Ureter (tissue), 1 donor: ENCODE measurements around the gene ARNT2. TPM values are rescaled to one million over a fixed set of nuclear protein-coding genes. Genes with fewer than 3 reads are reported as not detected.

Source experiments
- DNase-seq: peaks from one replicate; pipeline ENCODE4 v3.0.0-alpha.2; 2020; ENCODE audit warnings: low spot score
- total RNA-seq: library from RNA; stranded (reverse); gene quantifications from one replicate; pipeline ENCODE4 v1.2.4, GENCODE V29; 2023
- donor health status: DM: yes; HTN: yes; CAD: no.

Gene ARNT2
- total RNA-seq, 1 donor from 2014 or later: 7.2 TPM

GRCh38 chr15:80514071-80514780, 110.0 kb downstream of the ARNT2 start:
- DNase-seq: no peak

GRCh38 chr15:80517290-80517689, 113.1 kb downstream of the ARNT2 start:
- no peak for DNase-seq

- no peak for DNase-seq
Measured at GRCh38 chr15:80518522-80518921, 114.3 kb downstream of the ARNT2 start.

GRCh38 chr15:80523746-80524145, 119.6 kb downstream of the ARNT2 start:
- no peak for DNase-seq

GRCh38 chr15:80525853-80526252, 121.7 kb downstream of the ARNT2 start:
- DNase-seq: no peak

GRCh38 chr15:80526556-80527340, 122.6 kb downstream of the ARNT2 start:
- no peak for DNase-seq

GRCh38 chr15:80527406-80527805, 123.2 kb downstream of the ARNT2 start:
- no peak for DNase-seq

- no peak for DNase-seq
Measured at GRCh38 chr15:80527961-80528360, 123.8 kb downstream of the ARNT2 start.

GRCh38 chr15:80530737-80531365, 126.7 kb downstream of the ARNT2 start:
- DNase-seq: no peak

- no peak for DNase-seq
Measured at GRCh38 chr15:80531388-80531787, 127.2 kb downstream of the ARNT2 start.

GRCh38 chr15:80531796-80532195, 127.6 kb downstream of the ARNT2 start:
- no peak for DNase-seq

- DNase-seq: no peak
Measured at GRCh38 chr15:80533790-80534333, 129.7 kb downstream of the ARNT2 start.

GRCh38 chr15:80536231-80536630, 132.0 kb downstream of the ARNT2 start:
- no peak for DNase-seq

- no peak for DNase-seq
Measured at GRCh38 chr15:80536716-80537115, 132.5 kb downstream of the ARNT2 start.

- no peak for DNase-seq
Measured at GRCh38 chr15:80545078-80545477, 140.9 kb downstream of the ARNT2 start.

GRCh38 chr15:80547264-80547663, 143.1 kb downstream of the ARNT2 start:
- no peak for DNase-seq

GRCh38 chr15:80549191-80549590, 145.0 kb downstream of the ARNT2 start:
- no peak for DNase-seq

- no peak for DNase-seq
Measured at GRCh38 chr15:80549654-80550053, 145.5 kb downstream of the ARNT2 start.

GRCh38 chr15:80550219-80550907, 146.2 kb downstream of the ARNT2 start:
- DNase-seq: no peak

GRCh38 chr15:80550908-80551260, 146.7 kb downstream of the ARNT2 start:
- no peak for DNase-seq

GRCh38 chr15:80551348-80551747, 147.2 kb downstream of the ARNT2 start:
- no peak for DNase-seq

GRCh38 chr15:80554560-80554959, 150.4 kb downstream of the ARNT2 start:
- no peak for DNase-seq
